H1 (cell line): Measurements from ENCODE around the gene SHISA6. TPM values are rescaled to one million over a fixed set of nuclear protein-coding genes. Genes with fewer than 3 reads are reported as not detected.

Source experiments
- CBX8 ChIP-seq: fragments of 300-800, 300-1000 bp; sonication (generic); IDR thresholded peaks from 2 replicates; pipeline ENCODE4 v1.7.1; 2016; ENCODE audit warnings: low read depth, low read length, borderline replicate concordance
- CHD7 ChIP-seq: fragments of 300-600 bp; sonication (generic); IDR thresholded peaks from 2 replicates; pipeline ENCODE4 v1.7.1; 2012; ENCODE audit warnings: low read length, moderate library complexity, mild to moderate bottlenecking, inconsistent platforms; ENCODE audit not compliant: insufficient replicate concordance
- EGR1 ChIP-seq: IDR thresholded peaks from 2 replicates; pipeline ENCODE4 v1.6.1; 2011; ENCODE audit warnings: low read depth, low read length, borderline replicate concordance
- EP300 ChIP-seq, 2 experiments: IDR thresholded peaks; 1 replicate in 1 of 2; 2 replicates in 1 of 2; pipeline ENCODE4 v1.6.1; 2011 to 2012; ENCODE audit warnings: low read depth in 2 of 2, low read length in 2 of 2, mild to moderate bottlenecking in 2 of 2, borderline replicate concordance in 1 of 2, inconsistent platforms in 1 of 2, moderate library complexity in 1 of 2
- RBBP5 ChIP-seq: IDR thresholded peaks from 2 replicates; pipeline ENCODE4 v1.7.1; 2012; ENCODE audit warnings: low read depth, mild to moderate bottlenecking, inconsistent platforms, low read length, moderate library complexity, borderline replicate concordance
- SIN3A ChIP-seq, 2 experiments: IDR thresholded peaks in 1 of 2; conservative IDR thresholded peaks in 1 of 2; 2 replicates each; pipeline ENCODE4 v1.6.1; 2011 to 2012; ENCODE audit warnings: low read length in 2 of 2, improper control_type of control experiment in 1 of 2, low read depth in 1 of 2, mild to moderate bottlenecking in 1 of 2
- SIX5 ChIP-seq: IDR thresholded peaks from 2 replicates; pipeline ENCODE4 v1.6.1; 2011; ENCODE audit warnings: mild to moderate bottlenecking, low read depth, low read length
- SUZ12 ChIP-seq: fragments of 200-600 bp; sonication (generic); IDR thresholded peaks from 2 replicates; pipeline ENCODE4 v1.6.1; 2012; ENCODE audit warnings: mild to moderate bottlenecking, inconsistent platforms, low read length, moderate library complexity, mixed read lengths
- polyA plus RNA-seq, 7 experiments: library from polyadenylated mRNA; depleted of rRNA in 3 of 7; stranded (reverse) in 5 of 7; unstranded in 2 of 7; fragments of >200 nt in 5 of 7; fragments of 200-250 nt in 2 of 7; gene quantifications; 1 replicate in 5 of 7; 2 replicates in 1 of 7; 4 replicates in 1 of 7; pipeline versions ENCODE4 v1.2.1 to v1.2.3, GENCODE V29; 2011 to 2013; ENCODE audit warnings: missing spikeins in 2 of 7, mixed read lengths in 2 of 7
- total RNA-seq: library from RNA; stranded (reverse); fragmentation: NEBNext Ultra II Directional; extraction: Animal tissue kit (Norgen Biotek cat#: 25700); gene quantifications from 2 replicates; pipeline ENCODE4 v1.2.1, GENCODE V29; 2021

The SHISA6 gene
- total and polyA plus RNA-seq, 2 of the 8 experiments (the other 6 are each of a cell fraction or from before 2014, with no cell fraction given): 2.9 to 4.8 TPM

- TF ChIP-seq CHD7: no peak
- no peak for TF ChIP-seq SIN3A (conservative IDR thresholded peaks at IDR 0.05 in 1 of 2, IDR thresholded peaks at IDR 0.05 in 1 of 2; ENCODE audit: low read depth in 1 of 2, low read length in 2 of 2)
- TF ChIP-seq SUZ12: no peak
- no peak for TF ChIP-seq RBBP5
- TF ChIP-seq CBX8: no peak
- no peak for TF ChIP-seq SIX5
- no peak for TF ChIP-seq EP300 (IDR thresholded peaks at IDR 0.05; ENCODE audit: borderline replicate concordance in 1 of 2, low read depth in 2 of 2, low read length in 2 of 2)
- no peak for TF ChIP-seq EGR1
These were observed 15.9 kb downstream of the SHISA6 start (continued) for GRCh38 chr17:11256877-11257276.
